Upper lobe of left lung (tissue), 4 donors: ENCODE data around the gene DENND1A.

Experiments used
- CTCF ChIP-seq, 6 experiments: fragments of 450-650 bp in 4 of 6; fragments of 200-600 bp in 2 of 6; sonication (generic) in 2 of 6; IDR thresholded peaks; one replicate each; pipeline ENCODE4 v1.5.1; 2016 to 2019; ENCODE audit warnings: antibody characterized with exemption in 6 of 6
- EP300 ChIP-seq, 4 donors: sonication (generic); formaldehyde crosslinking; IDR thresholded peaks; one replicate each; pipeline ENCODE4 v1.5.1; 2017; ENCODE audit warnings: antibody characterized with exemption in 4 of 4, control low read depth in 2 of 4
- POLR2AphosphoS5 ChIP-seq, 2 donors: sonication (generic); formaldehyde crosslinking; IDR thresholded peaks; one replicate each; pipeline ENCODE4 v1.5.1; 2017; ENCODE audit warnings: antibody characterized with exemption in 2 of 2

- TF ChIP-seq CTCF (IDR thresholded peaks at IDR 0.05) (no peak), EP300 (IDR thresholded peaks at IDR 0.05) (no peak), POLR2AphosphoS5 (IDR thresholded peaks at IDR 0.05) (no peak)
Observed at GRCh38 chr9:123331346-123332060, 598.4 kb downstream of the DENND1A start.
